Body of pancreas (tissue), 4 donors: Measurements from ENCODE around the gene CLEC16A.

Experiments used
- CTCF ChIP-seq, 7 experiments: fragments of 450-650 bp in 4 of 7; fragments of 200-600 bp in 3 of 7; sonication (generic) in 3 of 7; IDR thresholded peaks; one replicate each; pipeline ENCODE4 v1.5.1; 2016 to 2019; ENCODE audit warnings: antibody characterized with exemption in 7 of 7
- POLR2A ChIP-seq, 3 donors: fragments of 450-650 bp; IDR thresholded peaks; one replicate each; pipeline ENCODE4 v1.6.1; 2016; ENCODE audit warnings: antibody characterized with exemption in 3 of 3, mild to moderate bottlenecking in 2 of 3

- TF ChIP-seq CTCF (IDR thresholded peaks at IDR 0.05), result no peak
- no peak for TF ChIP-seq POLR2A (IDR thresholded peaks at IDR 0.05)
Measured at GRCh38 chr16:11142951-11143350, 198.6 kb downstream of the CLEC16A start.
